A673 (cell line): ENCODE data around the gene S100Z. TPM values are rescaled to one million over a fixed set of nuclear protein-coding genes. Genes with fewer than 3 reads are reported as not detected.
"Not testable (repeated sequence)": the region's sequence is repeated elsewhere in the genome, so short reads cannot be mapped to it uniquely, and the experiment has no call there.

Source experiments
- BruUV-seq: library from RNA; stranded (reverse); fragments of 400-500 nt; replicated peaks from 2 replicates; lab custom pipeline; 2021; lab: Mats Ljungman, UMichigan
- CTCF ChIA-PET: fragments of 300-600 bp; sonication (Branson Sonifier 250); formaldehyde crosslinking; loops from one replicate; lab custom pipeline; 2022; ENCODE audit warnings: antibody characterized with exemption; lab: Charles Lee
- POLR2A ChIA-PET: fragments of 300-600 bp; sonication (Branson Sonifier 250); formaldehyde crosslinking; loops from one replicate; lab custom pipeline; 2022; ENCODE audit warnings: antibody characterized with exemption; ENCODE audit not compliant: low non-redundant PET; lab: Charles Lee
- DNase-seq: peaks from one replicate; pipeline ENCODE4 v3.0.0-alpha.2; 2015; ENCODE audit warnings: low spot score
- H3K27ac ChIP-seq: fragments of 200-600 bp; sonication (generic); 2 replicates; pipeline ENCODE4 v1.5.1; 2016; ENCODE audit warnings: mixed run types, low read depth, mild to moderate bottlenecking, mixed read lengths, antibody characterized with exemption, low read length; ENCODE audit not compliant: poor library complexity, severe bottlenecking
- H3K27me3 ChIP-seq: fragments of 200-600 bp; sonication (generic); replicated peaks from 2 replicates; pipeline ENCODE4 v1.6.1; 2017; ENCODE audit warnings: mixed run types, low read depth, mild to moderate bottlenecking, mixed read lengths, antibody characterized with exemption, low read length; ENCODE audit not compliant: insufficient read depth, poor library complexity
- H3K36me3 ChIP-seq: fragments of 200-600 bp; sonication (generic); 2 replicates; pipeline ENCODE4 v1.6.1; 2016; ENCODE audit warnings: mixed run types, mild to moderate bottlenecking, mixed read lengths, antibody characterized with exemption, low read length; ENCODE audit not compliant: insufficient read depth, poor library complexity, severe bottlenecking
- H3K4me1 ChIP-seq: fragments of 200-600 bp; sonication (generic); 2 replicates; pipeline ENCODE4 v1.6.1; 2017; ENCODE audit warnings: mixed run types, mild to moderate bottlenecking, mixed read lengths, antibody characterized with exemption, low read length; ENCODE audit not compliant: insufficient read depth, poor library complexity, severe bottlenecking
- H3K4me3 ChIP-seq: fragments of 200-600 bp; sonication (generic); 2 replicates; pipeline ENCODE4 v1.5.1; 2016; ENCODE audit warnings: low read depth, mixed run types, mild to moderate bottlenecking, mixed read lengths, low read length; ENCODE audit not compliant: poor library complexity, severe bottlenecking
- H3K9me3 ChIP-seq: fragments of 200-600 bp; sonication (generic); 2 replicates; pipeline ENCODE4 v1.6.1; 2016; ENCODE audit warnings: mixed run types, low read depth, mild to moderate bottlenecking, mixed read lengths, antibody characterized with exemption, low read length; ENCODE audit not compliant: poor library complexity, severe bottlenecking
- EZH2 ChIP-seq: fragments of 200-600 bp; sonication (generic); IDR thresholded peaks from 2 replicates; pipeline ENCODE4 v1.6.1; 2017; ENCODE audit warnings: borderline replicate concordance, low read depth, mild to moderate bottlenecking, mixed read lengths, antibody characterized with exemption, low read length; ENCODE audit not compliant: poor library complexity, severe bottlenecking
- intact Hi-C: fragments of 100-400 bp; cut with micrococcal nuclease; formaldehyde crosslinking; loops from one replicate; pipeline ENCODE4 v1.10.0; 2022; ENCODE audit not compliant: unreplicated experiment
- total RNA-seq: library from RNA; stranded (reverse); gene quantifications from 2 replicates; pipeline ENCODE4 v1.2.3, GENCODE V29; 2021
- TF ChIP-seq, protein P1 (sequence below): fragments of 300-800, 200-600 bp; sonication (generic); conservative IDR thresholded peaks from 2 replicates; pipeline ENCODE4 v1.5.1; 2017; ENCODE audit warnings: low read depth, mild to moderate bottlenecking, antibody characterized with exemption, low read length, moderate library complexity, mixed read lengths

Gene S100Z
- total RNA-seq, 1 experiment from 2014 or later = not detected

DNA sequence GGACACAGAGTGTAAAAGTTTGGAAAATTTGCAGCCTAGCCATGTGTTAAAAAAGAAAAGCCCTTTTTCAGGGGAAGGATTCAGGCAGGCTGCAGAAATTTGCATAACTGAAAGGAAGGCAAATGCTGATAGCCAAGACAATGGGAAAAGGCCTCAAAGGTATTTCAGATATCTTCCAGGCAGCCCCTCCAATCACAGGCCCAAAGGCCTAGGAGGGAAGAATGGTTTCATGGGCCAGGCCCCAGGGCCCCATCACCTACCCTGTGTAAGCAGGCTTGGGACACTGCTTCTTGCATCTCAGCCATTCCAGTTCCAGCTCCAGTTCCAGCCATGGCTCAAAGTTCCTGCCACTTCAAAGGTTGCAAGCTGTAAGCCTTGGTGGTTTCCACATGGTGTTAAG is 4.8 kb downstream of the S100Z start:
- no TSS peak for BruUV-seq
- TF ChIP-seq, protein P1, sequence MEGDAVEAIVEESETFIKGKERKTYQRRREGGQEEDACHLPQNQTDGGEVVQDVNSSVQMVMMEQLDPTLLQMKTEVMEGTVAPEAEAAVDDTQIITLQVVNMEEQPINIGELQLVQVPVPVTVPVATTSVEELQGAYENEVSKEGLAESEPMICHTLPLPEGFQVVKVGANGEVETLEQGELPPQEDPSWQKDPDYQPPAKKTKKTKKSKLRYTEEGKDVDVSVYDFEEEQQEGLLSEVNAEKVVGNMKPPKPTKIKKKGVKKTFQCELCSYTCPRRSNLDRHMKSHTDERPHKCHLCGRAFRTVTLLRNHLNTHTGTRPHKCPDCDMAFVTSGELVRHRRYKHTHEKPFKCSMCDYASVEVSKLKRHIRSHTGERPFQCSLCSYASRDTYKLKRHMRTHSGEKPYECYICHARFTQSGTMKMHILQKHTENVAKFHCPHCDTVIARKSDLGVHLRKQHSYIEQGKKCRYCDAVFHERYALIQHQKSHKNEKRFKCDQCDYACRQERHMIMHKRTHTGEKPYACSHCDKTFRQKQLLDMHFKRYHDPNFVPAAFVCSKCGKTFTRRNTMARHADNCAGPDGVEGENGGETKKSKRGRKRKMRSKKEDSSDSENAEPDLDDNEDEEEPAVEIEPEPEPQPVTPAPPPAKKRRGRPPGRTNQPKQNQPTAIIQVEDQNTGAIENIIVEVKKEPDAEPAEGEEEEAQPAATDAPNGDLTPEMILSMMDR = no peak
- no peak for TF ChIP-seq EZH2
- no peaks in the 10 kb centered on the region for H3K9me3 ChIP-seq
- no peaks in the 10 kb centered on the region for H3K4me1 ChIP-seq
- no peak for DNase-seq
- POLR2A ChIA-PET = no interaction called here
- no peaks in the 10 kb centered on the region for H3K27me3 ChIP-seq
- H3K27ac ChIP-seq = no peak overlapping the region
- no peaks in the 10 kb centered on the region for H3K36me3 ChIP-seq
- no peak overlapping the region for H3K4me3 ChIP-seq
- CTCF ChIA-PET = no interaction called here
- intact Hi-C loops = no loop called here

DNA sequence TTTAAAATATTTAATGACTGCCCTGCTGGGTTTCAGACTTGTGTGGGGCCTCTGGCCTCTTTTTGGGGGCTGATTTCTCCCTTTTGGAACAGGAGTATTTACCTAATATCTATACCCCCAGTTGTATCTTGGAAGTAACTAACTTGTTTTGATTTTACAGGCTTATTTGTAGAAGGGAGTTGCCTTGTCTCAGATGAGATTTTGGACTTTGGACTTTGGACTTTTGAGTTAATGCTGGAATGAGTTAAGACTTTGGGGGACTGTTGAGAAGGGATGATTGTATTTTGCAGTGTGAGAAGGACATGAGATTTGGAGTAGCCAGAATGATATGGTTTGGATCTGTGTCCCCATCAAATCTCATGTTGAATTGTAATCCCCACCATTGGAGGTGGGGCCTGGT is 5.7 kb downstream of the S100Z start:
- H3K27me3 ChIP-seq, POLR2A ChIA-PET, H3K4me3 ChIP-seq, H3K36me3 ChIP-seq, CTCF ChIA-PET, H3K27ac ChIP-seq, DNase-seq, intact Hi-C loops, BruUV-seq, H3K4me1 ChIP-seq, H3K9me3 ChIP-seq: not testable (repeated sequence)

DNA sequence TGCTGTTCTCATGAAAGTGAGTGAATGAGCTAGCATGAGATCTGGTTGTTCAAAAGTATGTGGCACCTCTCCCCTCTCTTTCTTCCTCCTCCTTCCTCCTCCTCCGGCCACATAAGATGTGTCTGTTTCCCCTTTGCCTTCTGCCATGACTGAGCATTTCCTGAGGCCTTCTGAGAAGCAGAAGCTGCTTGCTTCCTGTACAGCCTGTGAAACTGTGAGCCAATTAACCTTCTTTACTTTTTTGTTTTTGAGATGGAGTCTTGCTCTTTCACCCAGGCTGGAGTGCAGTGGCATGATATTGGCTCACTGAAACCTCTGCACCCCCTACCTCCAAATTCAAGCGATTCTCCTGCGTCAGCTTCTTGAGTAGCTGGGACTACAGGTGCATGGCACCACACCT is 6.1 kb downstream of the S100Z start:
- no peak for TF ChIP-seq EZH2
- TF ChIP-seq, protein P1 = no peak
- H3K27ac ChIP-seq = no peak overlapping the region
- DNase-seq = no peak
- H3K9me3 ChIP-seq = no peaks in the 10 kb centered on the region
- intact Hi-C loops = no loop called here
- POLR2A ChIA-PET = interaction anchor here (0.6 kb wide), 1 partner anchor 858 kb away, joined by 3 read pairs; no protein-coding TSS in a partner anchor
- no peaks in the 10 kb centered on the region for H3K4me1 ChIP-seq
- no peaks in the 10 kb centered on the region for H3K27me3 ChIP-seq
- no peaks in the 10 kb centered on the region for H3K36me3 ChIP-seq
- no TSS peak for BruUV-seq
- CTCF ChIA-PET = no interaction called here
- no peak overlapping the region for H3K4me3 ChIP-seq

DNA sequence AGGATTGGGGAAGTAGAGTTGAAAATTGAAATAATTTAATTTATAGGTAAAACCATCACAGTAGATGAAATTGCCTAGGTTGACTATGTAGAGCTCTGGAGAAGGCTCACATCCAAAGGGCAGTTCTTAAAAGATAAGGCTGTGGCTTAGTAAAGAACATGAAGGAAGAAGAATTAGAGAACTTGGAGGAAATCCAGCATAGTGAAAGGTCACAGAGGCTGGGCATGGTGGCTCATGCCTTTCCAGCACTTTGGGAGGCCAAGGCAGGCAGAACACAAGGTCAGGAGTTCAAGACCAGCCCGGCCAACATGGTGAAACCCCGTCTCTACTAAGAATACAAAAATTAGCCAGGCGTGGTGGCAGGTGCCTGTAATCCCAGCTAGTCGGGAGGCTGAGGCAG is 7.0 kb downstream of the S100Z start:
- CTCF ChIA-PET, H3K36me3 ChIP-seq, BruUV-seq, H3K4me1 ChIP-seq, POLR2A ChIA-PET, intact Hi-C loops, DNase-seq, H3K4me3 ChIP-seq, H3K27ac ChIP-seq, H3K9me3 ChIP-seq, H3K27me3 ChIP-seq: not testable (repeated sequence)
